ENCODE measurements around the gene TMPRSS15.

- no peak for TF ChIP-seq CTCF (conservative IDR thresholded peaks at IDR 0.05 in 1 of 2, IDR thresholded peaks at IDR 0.05 in 1 of 2; ENCODE audit: extremely low read depth in 1 of 2, insufficient read depth in 1 of 2, low read depth in 1 of 2, low read length in 2 of 2)
- TF ChIP-seq EZH2 (IDR thresholded peaks at IDR 0.05; ENCODE audit: borderline replicate concordance, low read length) = no peak
These were observed 46.8 kb downstream of the TMPRSS15 start for GRCh38 chr21:18356801-18357200.
